AG04450 (cell line): ENCODE measurements around the gene DNAJC3. TPM values are rescaled to one million over a fixed set of nuclear protein-coding genes. Genes with fewer than 3 reads are reported as not detected.
A peak's percentile ranks its signal among the peaks of the same experiment; 100 is the strongest.

Source experiments
- CTCF ChIA-PET: fragments of 300-600, 350-600 bp; formaldehyde crosslinking; extraction: SDS; loops from one replicate; lab custom pipeline; 2022; ENCODE audit warnings: antibody characterized with exemption, inconsistent platforms; lab: Charles Lee
- POLR2A ChIA-PET: fragments of 350-600 bp; formaldehyde crosslinking; extraction: SDS; loops from one replicate; lab custom pipeline; 2021; ENCODE audit warnings: antibody characterized with exemption, inconsistent platforms; lab: Yijun Ruan, JAX
- DNase-seq: peaks from one replicate; pipeline ENCODE4 v3.0.0-alpha.2; 2011; ENCODE audit warnings: low read depth, low spot score
- H3K27ac ChIP-seq: one replicate; pipeline ENCODE4 v1.5.1; 2012; ENCODE audit warnings: low read depth, low read length, control low read depth
- H3K27me3 ChIP-seq: one replicate; pipeline ENCODE4 v1.6.0; 2012; ENCODE audit warnings: low read length; ENCODE audit not compliant: control insufficient read depth, insufficient read depth
- H3K4me3 ChIP-seq: 2 replicates; pipeline ENCODE4 v1.5.1; 2011; ENCODE audit warnings: mild to moderate bottlenecking, low read depth, low read length, control low read depth
- H3K9me3 ChIP-seq: 2 replicates; pipeline ENCODE4 v1.5.1; 2012; ENCODE audit warnings: low read length; ENCODE audit not compliant: control insufficient read depth, insufficient read depth
- CTCF ChIP-seq: IDR thresholded peaks from 2 replicates; pipeline ENCODE4 v1.5.1; 2011; ENCODE audit warnings: low read depth, low read length, control low read depth, inconsistent platforms
- polyA plus RNA-seq: library from polyadenylated mRNA; depleted of rRNA; stranded (reverse); fragments of >200 nt; gene quantifications from 2 replicates; pipeline ENCODE4 v1.2.3, GENCODE V29; 2011

Gene DNAJC3
- polyA plus RNA-seq, 1 experiment: 30.2 TPM

GRCh38 chr13:95630593-95630992 is 46.3 kb upstream of the DNAJC3 start:
- CTCF ChIA-PET: interaction anchor here (0.6 kb wide), 1 partner anchor 203 kb away, joined by 3 read pairs; no protein-coding TSS in a partner anchor

GRCh38 chr13:95636853-95637252 is 40.1 kb upstream of the DNAJC3 start:
- H3K27ac ChIP-seq: no peak overlapping the region
- no peak overlapping the region for H3K4me3 ChIP-seq
- DNase-seq: no peak
- POLR2A ChIA-PET: no interaction called here
- CTCF ChIA-PET: interaction anchor here (0.7 to 1.4 kb wide), 2 partner anchors 158 to 196 kb away, joined by 3 to 5 read pairs; no protein-coding TSS in a partner anchor
- H3K9me3 ChIP-seq: no peaks in the 10 kb centered on the region
- TF ChIP-seq CTCF: no peak
- H3K27me3 ChIP-seq: no peaks in the 10 kb centered on the region

More at GRCh38 chr13:95630593-95630992, 46.3 kb upstream of the DNAJC3 start:
- DNase-seq: no peak
- TF ChIP-seq CTCF: no peak
- Histone ChIP-seq H3K27me3 (no peaks in the 10 kb centered on the region), H3K4me3 (no peak overlapping the region), H3K9me3 (0 out of 2 replicates have a peak, but pooled peaks cover 3% of the 10 kb centered on the region), H3K27ac (no peak overlapping the region)
- POLR2A ChIA-PET: no interaction called here

DNA sequence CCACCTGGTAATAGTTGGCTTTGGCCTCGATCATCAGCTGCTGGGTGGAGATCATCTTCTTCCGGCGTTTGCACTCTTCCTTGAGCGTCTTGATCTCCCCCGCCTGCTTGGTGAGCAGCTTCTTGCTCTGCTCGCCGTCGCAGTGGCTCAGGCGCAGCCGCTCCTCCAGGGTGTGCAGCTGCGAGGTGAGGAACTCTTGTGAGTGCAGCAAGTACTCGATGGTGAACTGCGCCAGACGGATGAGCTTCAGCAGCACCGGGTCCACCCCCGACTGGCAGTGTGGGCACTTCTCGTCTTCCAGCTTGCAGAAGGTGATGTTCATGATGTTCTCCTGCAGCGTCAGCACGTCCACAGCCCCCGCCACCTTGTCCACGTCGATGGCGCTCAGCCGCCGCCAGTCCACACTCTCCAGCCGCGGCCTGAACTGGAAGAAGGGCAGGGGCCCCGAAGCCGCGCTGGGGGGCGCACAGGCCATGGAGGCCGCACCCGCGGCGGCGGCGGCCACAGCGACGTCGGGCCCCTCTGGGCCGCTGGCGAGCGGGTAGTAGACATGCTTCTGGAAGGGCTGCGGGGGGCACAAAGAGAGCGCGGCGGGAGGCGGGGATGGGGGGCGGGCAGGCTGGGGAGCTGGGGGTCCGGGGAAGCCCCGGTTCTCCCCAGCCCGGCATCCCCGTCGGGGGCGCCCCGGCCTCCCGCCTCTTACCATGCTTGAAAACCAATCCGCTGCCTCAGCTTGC is 35.5 kb upstream of the DNAJC3 start:
- no peak for TF ChIP-seq CTCF
- CTCF ChIA-PET: interaction anchor here (0.5 to 3.3 kb wide), 2 partner anchors 20 to 192 kb away, joined by 3 to 17 read pairs; no protein-coding TSS in a partner anchor
- Histone ChIP-seq H3K27me3 (no peaks in the 10 kb centered on the region), H3K9me3 (peaks cover 3% of the 10 kb centered on the region; the same call in 1 of the 2 replicates), H3K4me3 (peak overlapping the region; percentile 65), H3K27ac (no peak overlapping the region)
- no peak for DNase-seq
- POLR2A ChIA-PET: interaction anchor here (1.1 kb wide), 1 partner anchor 15 kb away, joined by 6 read pairs; no protein-coding TSS in a partner anchor

DNA sequence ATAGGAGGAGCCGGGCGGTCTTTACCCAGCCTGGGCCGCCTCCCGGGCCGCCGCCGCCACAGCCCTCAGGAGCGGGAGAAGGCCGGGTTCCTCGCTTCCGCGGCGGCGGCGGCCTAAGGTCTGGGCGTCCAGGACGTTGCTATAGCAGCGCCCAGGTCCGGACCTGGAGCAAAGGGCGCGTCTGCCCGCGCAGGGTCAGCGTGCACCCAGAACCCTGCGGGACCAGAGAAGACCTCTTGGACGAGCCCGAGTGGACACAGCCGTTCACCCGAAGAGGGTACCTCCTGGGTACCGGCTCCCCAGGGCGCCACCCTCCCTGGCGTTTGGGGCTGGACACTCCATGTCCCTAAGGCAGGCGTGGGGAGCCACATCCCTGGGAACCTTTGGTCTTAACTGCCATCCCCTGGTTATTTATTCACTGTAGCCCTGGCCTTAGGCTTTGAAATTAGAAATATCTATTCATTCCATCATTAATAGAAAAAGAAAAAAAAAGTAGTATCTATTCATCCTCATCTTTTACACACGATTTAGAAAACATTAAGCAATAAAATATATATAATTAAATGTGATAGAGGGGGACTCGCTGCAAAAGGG is 34.8 kb upstream of the DNAJC3 start:
- ChIA-PET POLR2A (interaction anchor here (1.1 to 3.4 kb wide), 2 partner anchors 16 to 35 kb away, joined by 6 to 23 read pairs; partner anchors contain the start of gene DNAJC3), CTCF (interaction anchor here (1.7 to 4.5 kb wide), 3 partner anchors 18 to 192 kb away, joined by 9 to 17 read pairs (median 17); no protein-coding TSS in a partner anchor)
- Histone ChIP-seq H3K9me3 (peaks cover 3% of the 10 kb centered on the region; the same call in 1 of the 2 replicates), H3K27ac (no peak overlapping the region), H3K4me3 (peak overlapping the region; percentile 65), H3K27me3 (no peaks in the 10 kb centered on the region)
- no peak for TF ChIP-seq CTCF
- DNase-seq: no peak
